Fibroblast of lung (primary cell): ENCODE data around the gene PAM16. TPM values are rescaled to one million over a fixed set of nuclear protein-coding genes. Genes with fewer than 3 reads are reported as not detected.

Experiments used
- DNase-seq, 2 donors: peaks; one replicate each; pipeline versions ENCODE4 v3.0.0 to v3.0.0-alpha.2; 2010; ENCODE audit warnings: low read depth in 2 of 2
- H2AFZ ChIP-seq: 2 replicates; pipeline ENCODE4 v1.5.1; 2012; ENCODE audit warnings: low read length, control low read depth, inconsistent platforms
- H3K27ac ChIP-seq: 2 replicates; pipeline ENCODE4 v1.5.1; 2011; ENCODE audit warnings: low read length, control low read depth; ENCODE audit not compliant: insufficient read depth
- H3K27me3 ChIP-seq: 2 replicates; pipeline ENCODE4 v1.5.1; 2011; ENCODE audit warnings: mild to moderate bottlenecking, low read length; ENCODE audit not compliant: control insufficient read depth, insufficient read depth
- H3K36me3 ChIP-seq: 2 replicates; pipeline ENCODE4 v1.5.1; 2011; ENCODE audit warnings: low read length; ENCODE audit not compliant: control insufficient read depth, insufficient read depth
- H3K4me1 ChIP-seq: 2 replicates; pipeline ENCODE4 v1.5.1; 2011; ENCODE audit warnings: low read length; ENCODE audit not compliant: control insufficient read depth, insufficient read depth; ENCODE audit errors: extremely low read depth
- H3K4me2 ChIP-seq: 2 replicates; pipeline ENCODE4 v1.5.1; 2011; ENCODE audit warnings: low read length, control low read depth; ENCODE audit not compliant: insufficient read depth; ENCODE audit errors: extremely low read depth
- H3K4me3 ChIP-seq, 4 experiments: fragments of 200-600 bp in 1 of 4; sonication (generic) in 1 of 4; replicated peaks in 1 of 4; 2 replicates each; pipeline ENCODE4 v1.5.1; 2011 to 2016; ENCODE audit warnings: low read length in 4 of 4, low read depth in 3 of 4, mild to moderate bottlenecking in 3 of 4, control low read depth in 2 of 4, inconsistent platforms in 1 of 4, mixed read lengths in 1 of 4; ENCODE audit not compliant: insufficient read depth in 1 of 4; ENCODE audit errors: control extremely low read depth in 1 of 4
- H3K79me2 ChIP-seq: 2 replicates; pipeline ENCODE4 v1.5.1; 2012; ENCODE audit warnings: mild to moderate bottlenecking, low read length, inconsistent platforms; ENCODE audit not compliant: control insufficient read depth, insufficient read depth
- H3K9ac ChIP-seq: 2 replicates; pipeline ENCODE4 v1.5.1; 2011; ENCODE audit warnings: mild to moderate bottlenecking, low read length, control low read depth; ENCODE audit not compliant: insufficient read depth
- H3K9me3 ChIP-seq: 2 replicates; pipeline ENCODE4 v1.5.1; 2012; ENCODE audit warnings: low read depth, low read length; ENCODE audit not compliant: control insufficient read depth, insufficient read depth
- H4K20me1 ChIP-seq: 2 replicates; pipeline ENCODE4 v1.5.1; 2011; ENCODE audit warnings: low read length; ENCODE audit not compliant: control insufficient read depth, insufficient read depth; ENCODE audit errors: extremely low read depth
- CTCF ChIP-seq, 2 donors: IDR thresholded peaks in 1 of 2; conservative IDR thresholded peaks in 1 of 2; 1 replicate in 1 of 2; 2 replicates in 1 of 2; pipeline ENCODE4 v1.5.1; 2011 to 2012; ENCODE audit warnings: low read length in 2 of 2, control low read depth in 1 of 2, inconsistent platforms in 1 of 2, low read depth in 1 of 2, mild to moderate bottlenecking in 1 of 2
- EZH2 ChIP-seq: IDR thresholded peaks from 2 replicates; pipeline ENCODE4 v1.5.1; 2012; ENCODE audit warnings: low read length, control low read depth, mild to moderate bottlenecking; ENCODE audit errors: missing control alignments
- polyA plus RNA-seq, 2 donors: library from polyadenylated mRNA; depleted of rRNA in 1 of 2; stranded (reverse) in 1 of 2; unstranded in 1 of 2; fragments of >200 nt; gene quantifications; 2 replicates each; pipeline ENCODE4 v1.2.1, GENCODE V29; 2011 to 2012; ENCODE audit warnings: missing spikeins in 1 of 2
- total RNA-seq: library from RNA; depleted of rRNA; stranded (reverse); fragments of >200 nt; gene quantifications from 2 replicates; pipeline ENCODE4 v1.2.1, GENCODE V29; 2014

PAM16 gene
- total and polyA plus RNA-seq, 2 donors (not counting 1 experiment from before 2014, with no cell fraction given): 14.8 to 34.3 TPM

GRCh38 chr16:4328782-4329775, 22.0 kb downstream of the PAM16 start:
- TF ChIP-seq EZH2: no peak
- TF ChIP-seq CTCF (conservative IDR thresholded peaks at IDR 0.05 in 1 of 2, IDR thresholded peaks at IDR 0.05 in 1 of 2; ENCODE audit: low read depth in 1 of 2, low read length in 2 of 2): no peak
- Histone ChIP-seq H3K4me2 (peak overlapping the region; percentile 58), H3K27ac (peak overlapping the region; percentile 73), H2AFZ (no peak overlapping the region), H3K9me3 (no peaks in the 10 kb centered on the region), H3K9ac (peak overlapping the region; percentile 23), H3K27me3 (no peaks in the 10 kb centered on the region), H3K4me3 (peak overlapping the region in 1 of 4 experiments; percentile 51), H3K79me2 (peaks cover 74% of the 10 kb centered on the region), H4K20me1 (no peaks in the 10 kb centered on the region), H3K4me1 (peaks cover 28% of the 10 kb centered on the region), H3K36me3 (peaks cover 9% of the 10 kb centered on the region)
- no peak for DNase-seq

GRCh38 chr16:4328046-4328781, 22.9 kb downstream of the PAM16 start:
- H3K4me1 ChIP-seq: peaks cover 33% of the 10 kb centered on the region
- peak overlapping the region; percentile 58 for H3K4me2 ChIP-seq
- no peak overlapping the region for H2AFZ ChIP-seq
- no peaks in the 10 kb centered on the region for H3K9me3 ChIP-seq
- TF ChIP-seq CTCF (conservative IDR thresholded peaks at IDR 0.05 in 1 of 2, IDR thresholded peaks at IDR 0.05 in 1 of 2; ENCODE audit: low read depth in 1 of 2, low read length in 2 of 2): peak; percentile 51 to 67
- no peak for TF ChIP-seq EZH2
- H3K27me3 ChIP-seq: no peaks in the 10 kb centered on the region
- H4K20me1 ChIP-seq: no peaks in the 10 kb centered on the region
- H3K9ac ChIP-seq: peak overlapping the region; percentile 42
- H3K27ac ChIP-seq: peak overlapping the region; percentile 73
- H3K36me3 ChIP-seq: peaks cover 7% of the 10 kb centered on the region
- peak overlapping the region in 2 of 4 experiments; percentile 28 to 51 for H3K4me3 ChIP-seq
- H3K79me2 ChIP-seq: peaks cover 82% of the 10 kb centered on the region
- DNase-seq: peak; percentile 63 to 80
